Measurements from ENCODE around the gene TRPM1. TPM values are rescaled to one million over a fixed set of nuclear protein-coding genes. Genes with fewer than 3 reads are reported as not detected.
A peak's percentile ranks its signal among the peaks of the same experiment; 100 is the strongest.

Gene TRPM1
- total and polyA plus RNA-seq, 9 of the 15 experiments (the other 6 are each of a cell fraction or from before 2014, with no cell fraction given) = 0.01 to 0.06 (median 0.03) TPM; not detected in 5

DNA sequence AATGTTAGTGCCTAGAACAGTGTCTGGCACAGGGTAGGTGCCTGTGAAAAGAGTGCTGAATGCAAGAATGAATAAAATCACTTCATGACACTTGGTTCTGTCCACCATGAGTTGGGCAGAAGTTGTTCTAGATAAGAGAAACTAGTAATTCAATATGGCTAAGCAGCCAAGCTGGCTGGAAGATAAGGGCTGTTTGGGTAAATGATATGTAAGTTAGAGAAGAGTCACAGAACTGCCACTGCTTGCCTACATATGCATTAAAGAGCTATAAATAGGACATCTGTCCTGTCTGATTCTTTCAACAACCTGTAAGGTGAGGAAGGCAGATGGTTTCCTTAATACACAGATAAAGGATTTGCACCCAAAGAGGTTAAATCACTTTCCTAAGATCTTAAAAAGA is 123.2 kb downstream of the TRPM1 start (continued):
- TF ChIP-seq MGA (IDR thresholded peaks at IDR 0.05) (no peak), PHF20 (IDR thresholded peaks at IDR 0.05; ENCODE audit: partially characterized antibody) (no peak), TEAD1 (CRISPR knock-in tag; IDR thresholded peaks at IDR 0.05) (peak in 1 of 2 experiments; percentile 59; a peak in 1 of 4 replicates), SREBF1 (IDR thresholded peaks at IDR 0.05; ENCODE audit: borderline replicate concordance, low read depth, low read length) (no peak), FOXM1 (IDR thresholded peaks at IDR 0.05; ENCODE audit: low read depth) (peak; percentile 90), FOXM1 (CRISPR knock-in tag; IDR thresholded peaks at IDR 0.05; ENCODE audit: low read depth) (no peak), RCOR1 (IDR thresholded peaks at IDR 0.05; ENCODE audit: borderline replicate concordance in 1 of 2, low read depth in 2 of 2, low read length in 2 of 2) (peak; percentile 80 to 98), MEF2D (tag; conservative IDR thresholded peaks at IDR 0.05; ENCODE audit: low read depth) (peak; percentile 96), SRSF9 (IDR thresholded peaks at IDR 0.05; ENCODE audit: borderline replicate concordance, low read depth, low read length) (no peak), L3MBTL2 (IDR thresholded peaks at IDR 0.05) (peak; percentile 39; the same call in 1 of the 2 replicates), ZNF436 (CRISPR knock-in tag; IDR thresholded peaks at IDR 0.05) (no peak), SPI1 (IDR thresholded peaks at IDR 0.05; ENCODE audit: borderline replicate concordance, low read depth, low read length) (no peak), VEZF1 (CRISPR knock-in tag; IDR thresholded peaks at IDR 0.05) (peak; percentile 52)
- TF ChIP-seq, protein P1, sequence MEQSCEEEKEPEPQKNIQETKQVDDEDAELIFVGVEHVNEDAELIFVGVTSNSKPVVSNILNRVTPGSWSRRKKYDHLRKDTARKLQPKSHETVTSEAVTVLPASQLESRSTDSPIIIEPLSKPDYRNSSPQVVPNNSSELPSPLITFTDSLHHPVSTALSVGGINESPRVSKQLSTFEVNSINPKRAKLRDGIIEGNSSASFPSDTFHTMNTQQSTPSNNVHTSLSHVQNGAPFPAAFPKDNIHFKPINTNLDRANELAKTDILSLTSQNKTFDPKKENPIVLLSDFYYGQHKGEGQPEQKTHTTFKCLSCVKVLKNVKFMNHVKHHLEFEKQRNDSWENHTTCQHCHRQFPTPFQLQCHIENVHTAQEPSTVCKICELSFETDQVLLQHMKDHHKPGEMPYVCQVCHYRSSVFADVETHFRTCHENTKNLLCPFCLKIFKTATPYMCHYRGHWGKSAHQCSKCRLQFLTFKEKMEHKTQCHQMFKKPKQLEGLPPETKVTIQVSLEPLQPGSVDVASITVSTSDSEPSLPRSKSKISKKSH (CRISPR knock-in tag; IDR thresholded peaks at IDR 0.05) = no peak
